NCI-H82 treated with DMSO at 0.1 percent for 48 hours (cell line): ENCODE data around the gene ZNF362.

Experiments used
- DNase-seq: peaks from one replicate; lab custom pipeline; 2025; ENCODE audit not compliant: unreplicated experiment; lab: John Stamatoyannopoulos, UW

ZNF362 gene

DNA sequence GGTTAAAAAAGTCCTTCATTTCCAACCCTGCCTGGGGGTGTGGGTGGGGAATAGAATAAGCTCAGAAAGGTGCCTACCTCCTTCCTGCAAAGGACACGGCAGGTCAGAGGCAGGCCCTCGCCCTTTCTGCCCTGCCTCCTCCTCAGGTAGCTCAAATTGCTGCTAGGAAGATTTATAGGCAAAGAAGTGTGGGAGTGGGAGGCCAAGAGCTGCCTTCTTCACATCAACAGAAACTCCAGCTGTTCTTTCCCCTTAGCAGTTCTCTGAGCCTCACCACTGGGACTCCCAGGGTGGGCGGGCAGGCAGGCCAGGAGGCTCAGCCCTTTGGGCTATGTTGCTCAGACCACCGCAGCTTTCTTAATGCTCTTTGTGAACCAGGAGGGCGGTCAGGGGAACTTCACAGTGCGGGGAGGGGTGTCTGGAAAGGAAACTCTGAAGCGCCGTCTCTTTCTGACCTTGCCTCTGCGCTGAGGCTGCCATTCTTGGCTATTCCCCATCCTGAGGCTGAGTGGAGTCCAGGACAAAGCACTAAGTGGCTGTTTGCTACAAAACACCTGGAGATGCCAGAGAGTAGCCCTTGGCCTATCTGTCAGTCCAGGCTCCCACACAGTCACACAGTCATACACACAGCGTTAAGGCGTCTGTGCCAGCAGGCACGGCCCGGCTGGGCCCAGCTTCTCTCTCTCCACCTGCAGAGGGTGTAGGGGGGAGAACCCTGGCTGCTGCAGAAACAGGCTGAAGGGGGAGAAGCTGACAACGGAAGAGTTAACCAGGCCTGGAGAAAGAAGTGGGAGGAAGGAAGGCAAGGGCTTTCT lies 67.6 kb downstream of the ZNF362 start:
- DNase-seq = no peak

GRCh38 chr1:33324677-33325575 lies 68.6 kb downstream of the ZNF362 start:
- DNase-seq = no peak

GRCh38 chr1:33326785-33327184 lies 70.5 kb downstream of the ZNF362 start:
- DNase-seq = no peak

- DNase-seq = no peak
Observed at GRCh38 chr1:33327587-33328325, 71.5 kb downstream of the ZNF362 start.

DNA sequence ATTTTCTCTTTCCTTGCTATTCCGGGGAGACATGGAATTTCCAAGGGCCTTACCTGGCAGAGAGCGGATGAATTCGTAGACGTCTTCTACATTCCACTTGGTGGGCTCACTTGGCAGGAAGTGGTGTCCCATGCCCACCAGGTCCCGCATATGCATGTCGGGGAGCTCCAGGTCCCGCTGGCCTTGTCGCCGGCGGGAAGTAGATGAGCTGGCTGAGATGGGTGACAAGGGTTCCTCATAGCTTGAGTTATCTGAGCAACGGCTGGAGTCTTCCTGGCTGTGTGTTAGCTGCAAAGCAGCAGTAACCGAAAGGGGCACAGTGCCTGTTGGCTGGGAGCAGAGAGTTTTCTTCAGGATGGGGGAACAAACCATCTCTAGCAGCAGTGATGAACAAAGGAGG lies 72.5 kb downstream of the ZNF362 start:
- DNase-seq = no peak

DNA sequence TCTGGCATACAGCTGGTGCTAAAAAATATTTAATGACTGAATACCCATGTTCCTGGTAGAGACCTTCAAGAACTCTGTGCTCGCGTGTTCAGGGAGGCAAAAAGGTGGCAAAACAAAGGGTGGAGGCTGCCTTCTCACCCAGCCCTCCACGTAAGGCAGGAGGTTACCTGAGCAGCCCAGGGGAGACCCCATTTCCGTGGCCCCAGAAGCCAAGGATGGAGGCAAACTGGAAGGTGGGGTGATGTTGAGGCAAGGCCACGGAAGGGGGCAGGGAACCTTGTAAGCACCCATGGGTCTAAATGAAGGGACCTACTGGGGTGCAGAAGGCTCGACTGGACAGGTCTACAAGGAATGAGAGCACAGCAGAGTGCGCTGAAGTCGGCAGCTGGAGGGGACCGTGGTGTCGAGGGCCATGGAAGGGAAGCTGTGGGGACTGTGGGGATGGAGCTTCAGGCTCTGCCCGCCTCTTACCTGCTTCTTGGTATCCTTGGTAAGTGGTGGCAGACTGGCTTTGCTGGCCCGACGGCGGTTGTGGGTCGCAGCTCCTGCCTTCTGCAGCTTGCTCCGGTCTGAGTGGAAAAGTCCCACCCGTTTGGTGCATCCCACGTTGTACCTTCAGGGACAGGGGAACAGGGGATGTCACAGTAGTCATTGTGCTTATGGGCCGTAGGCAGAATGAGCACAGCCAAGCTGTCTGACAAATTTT lies 73.5 kb downstream of the ZNF362 start:
- no peak for DNase-seq

DNA sequence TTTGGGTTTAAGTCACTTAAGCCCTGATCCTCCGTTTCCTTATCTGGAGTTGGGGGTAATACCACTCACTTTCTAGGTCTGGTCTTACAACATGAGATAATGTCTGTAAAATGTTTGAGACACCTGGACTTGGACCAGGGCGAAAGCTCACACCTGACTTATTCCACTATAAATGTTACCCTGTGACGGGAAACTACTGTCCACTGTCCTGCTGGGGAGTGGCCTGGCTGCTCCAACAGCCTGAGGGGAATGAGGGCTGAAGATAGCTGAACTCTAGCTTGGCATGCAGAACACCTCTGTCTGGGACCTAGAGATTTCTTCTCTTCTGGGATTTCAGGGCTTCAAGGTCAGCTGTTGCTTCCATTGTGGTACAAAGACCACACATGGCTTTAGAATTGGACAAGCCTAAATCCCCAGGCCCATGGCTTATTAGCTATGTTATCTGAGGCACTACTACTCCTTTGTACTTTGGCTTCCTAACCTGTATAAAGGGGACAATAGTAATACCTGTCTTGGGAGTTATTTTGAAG lies 74.1 kb downstream of the ZNF362 start:
- no peak for DNase-seq

GRCh38 chr1:33330906-33331305 lies 74.6 kb downstream of the ZNF362 start:
- DNase-seq = no peak

DNA sequence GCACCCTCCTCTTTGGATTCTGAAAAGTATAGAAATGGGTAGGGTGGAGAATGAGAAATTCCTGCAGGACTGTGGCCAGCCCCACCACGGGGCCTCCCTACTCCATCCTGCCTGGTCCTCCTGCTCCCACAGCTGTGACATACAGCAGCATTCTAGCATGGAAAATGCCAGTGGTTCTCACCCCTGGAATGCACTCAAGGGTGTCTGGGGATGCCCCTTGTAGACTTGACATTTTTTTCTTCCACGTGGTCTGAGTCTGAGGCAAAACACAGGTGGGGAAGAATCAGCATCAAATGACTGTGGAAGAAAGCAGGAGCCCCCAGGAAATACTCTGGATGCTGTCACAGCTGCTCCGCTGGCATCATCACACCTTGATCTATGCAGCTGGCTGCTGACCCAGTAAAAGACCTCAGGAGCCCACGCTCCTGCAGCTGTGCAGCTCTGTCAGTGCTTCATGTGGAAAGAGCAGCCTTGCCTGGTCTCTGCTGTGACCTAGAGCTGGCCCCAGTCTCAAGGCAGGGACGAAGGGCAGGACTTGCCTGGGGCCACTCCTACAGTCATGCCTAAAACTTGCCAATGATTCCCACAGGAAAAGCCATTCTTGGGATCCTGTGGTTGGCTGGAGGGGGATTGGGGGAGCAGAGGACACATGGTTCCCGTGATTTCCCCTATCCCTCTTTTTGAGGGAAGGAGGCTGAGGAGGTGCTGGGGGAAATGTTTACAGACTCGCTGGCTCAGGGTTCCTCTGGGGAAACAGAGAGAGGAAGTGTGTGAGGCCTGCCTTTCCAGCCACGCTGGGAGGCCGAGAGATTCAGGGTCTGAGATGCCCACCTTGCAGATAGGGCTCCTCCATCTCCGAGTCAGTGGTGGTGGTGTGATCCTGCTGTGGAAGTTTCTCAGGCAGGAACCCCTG lies 75.4 kb downstream of the ZNF362 start:
- DNase-seq = no peak

GRCh38 chr1:33332357-33332789 lies 76.1 kb downstream of the ZNF362 start:
- no peak for DNase-seq

DNA sequence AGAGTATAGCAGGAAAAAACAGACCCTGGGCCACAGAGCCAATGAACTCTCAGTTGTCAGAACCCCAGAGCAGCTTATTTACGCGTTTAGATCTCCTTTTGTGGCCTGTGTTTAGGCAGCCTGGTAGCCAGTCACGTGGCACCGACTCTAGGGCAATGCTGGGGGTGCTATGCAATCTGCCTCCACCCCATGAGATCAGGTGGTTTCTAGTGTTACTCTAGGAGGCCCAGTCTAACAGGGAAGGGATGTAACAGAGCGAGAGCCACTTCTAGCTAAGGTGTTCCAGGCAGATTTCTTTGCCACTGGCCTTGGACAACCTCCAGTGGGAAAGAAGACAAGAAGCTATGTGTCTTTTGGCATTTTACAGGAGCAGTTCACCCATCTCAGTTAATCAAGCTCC lies 76.6 kb downstream of the ZNF362 start:
- DNase-seq = no peak

- DNase-seq = no peak
Observed at GRCh38 chr1:33334081-33334552, 77.8 kb downstream of the ZNF362 start.

GRCh38 chr1:33335020-33335419 lies 78.7 kb downstream of the ZNF362 start:
- DNase-seq = no peak

- DNase-seq = peak; percentile 88
Observed at GRCh38 chr1:33336580-33336979, 80.3 kb downstream of the ZNF362 start.

DNA sequence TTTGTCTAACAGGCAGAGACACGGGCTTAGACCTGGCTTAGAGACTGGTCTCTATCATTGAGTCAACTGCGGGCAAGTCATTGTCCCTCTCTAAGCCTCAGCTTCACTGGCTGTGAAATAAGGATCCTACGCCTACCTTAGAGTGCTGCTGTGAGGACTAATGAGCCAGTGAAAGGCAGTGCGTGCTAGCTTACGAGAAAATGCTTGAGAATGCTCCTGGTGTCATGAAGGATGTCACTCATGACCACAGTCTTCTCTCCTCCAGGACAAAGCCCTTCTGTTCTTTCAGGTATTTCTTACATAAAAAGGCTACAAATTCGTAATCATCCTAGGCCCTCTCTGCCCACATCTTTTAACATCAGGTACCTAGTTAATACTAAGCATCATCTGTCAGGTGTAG lies 81.1 kb downstream of the ZNF362 start:
- DNase-seq = no peak

- no peak for DNase-seq
Observed at GRCh38 chr1:33338048-33338439, 81.8 kb downstream of the ZNF362 start.

DNA sequence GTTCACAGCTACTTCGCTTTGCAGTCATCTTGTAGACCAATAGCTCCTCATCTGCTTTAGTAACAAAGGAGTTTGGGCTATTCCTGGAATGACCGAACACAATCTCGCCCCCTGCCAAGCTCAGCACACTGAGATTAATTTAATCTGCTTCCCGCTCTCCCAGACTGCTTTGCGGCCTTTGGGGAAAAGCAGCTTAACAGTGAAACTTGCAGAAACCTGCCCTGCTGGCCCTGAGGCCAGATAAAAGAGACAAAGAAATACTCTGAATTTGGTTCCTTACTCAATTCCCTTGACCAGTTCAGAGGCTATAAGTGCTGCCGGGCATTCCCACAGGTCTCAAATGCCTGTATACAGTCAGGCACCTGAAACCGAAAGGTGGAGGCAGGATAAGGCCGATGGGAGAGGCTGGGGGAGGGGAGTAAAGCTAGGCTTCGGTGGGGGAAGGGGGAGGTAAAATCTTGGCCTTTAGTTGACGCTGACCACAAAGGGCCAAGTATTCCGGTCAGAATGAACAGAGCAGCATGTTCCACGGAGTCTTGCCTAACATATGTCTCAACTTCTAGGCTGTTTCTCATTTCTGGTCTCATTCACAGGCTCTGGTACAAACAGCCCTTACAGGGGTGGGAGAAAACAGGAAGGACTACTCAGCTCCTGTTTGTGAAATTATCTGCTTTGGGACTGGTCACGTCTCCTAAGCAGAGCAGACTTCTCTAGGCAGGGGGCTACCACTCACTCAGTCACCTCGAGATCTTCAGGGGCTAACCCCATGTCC lies 82.3 kb downstream of the ZNF362 start:
- DNase-seq = peak; percentile 81

DNA sequence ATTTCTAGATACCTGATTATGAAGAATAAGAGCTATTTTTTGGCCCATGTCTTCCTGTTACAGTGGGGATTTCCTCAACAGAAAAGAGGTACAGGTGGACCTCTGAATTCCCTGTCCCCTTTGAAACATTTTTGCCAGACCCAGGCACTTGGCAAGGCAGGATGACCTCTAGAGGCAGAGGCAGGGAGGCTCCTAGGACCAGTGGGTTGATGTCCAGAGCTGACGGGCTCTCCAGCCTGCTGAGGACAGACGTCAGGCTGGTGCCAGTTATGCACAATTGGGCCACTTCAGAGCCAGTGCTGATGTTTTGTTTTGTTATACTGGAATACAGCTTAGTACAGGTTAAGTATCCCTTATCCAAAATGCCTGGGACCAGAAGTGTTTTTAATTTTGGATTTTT lies 83.1 kb downstream of the ZNF362 start:
- DNase-seq = no peak

- DNase-seq = no peak
Observed at GRCh38 chr1:33341190-33341589, 84.9 kb downstream of the ZNF362 start.
